ENCODE measurements around the gene PRSS50.
"Not testable (repeated sequence)": the region's sequence is repeated elsewhere in the genome, so short reads cannot be mapped to it uniquely, and the experiment has no call there.

PRSS50 gene, protein sequence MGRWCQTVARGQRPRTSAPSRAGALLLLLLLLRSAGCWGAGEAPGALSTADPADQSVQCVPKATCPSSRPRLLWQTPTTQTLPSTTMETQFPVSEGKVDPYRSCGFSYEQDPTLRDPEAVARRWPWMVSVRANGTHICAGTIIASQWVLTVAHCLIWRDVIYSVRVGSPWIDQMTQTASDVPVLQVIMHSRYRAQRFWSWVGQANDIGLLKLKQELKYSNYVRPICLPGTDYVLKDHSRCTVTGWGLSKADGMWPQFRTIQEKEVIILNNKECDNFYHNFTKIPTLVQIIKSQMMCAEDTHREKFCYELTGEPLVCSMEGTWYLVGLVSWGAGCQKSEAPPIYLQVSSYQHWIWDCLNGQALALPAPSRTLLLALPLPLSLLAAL
- total RNA-seq, result 0 reads per million in 2 donors

DNA sequence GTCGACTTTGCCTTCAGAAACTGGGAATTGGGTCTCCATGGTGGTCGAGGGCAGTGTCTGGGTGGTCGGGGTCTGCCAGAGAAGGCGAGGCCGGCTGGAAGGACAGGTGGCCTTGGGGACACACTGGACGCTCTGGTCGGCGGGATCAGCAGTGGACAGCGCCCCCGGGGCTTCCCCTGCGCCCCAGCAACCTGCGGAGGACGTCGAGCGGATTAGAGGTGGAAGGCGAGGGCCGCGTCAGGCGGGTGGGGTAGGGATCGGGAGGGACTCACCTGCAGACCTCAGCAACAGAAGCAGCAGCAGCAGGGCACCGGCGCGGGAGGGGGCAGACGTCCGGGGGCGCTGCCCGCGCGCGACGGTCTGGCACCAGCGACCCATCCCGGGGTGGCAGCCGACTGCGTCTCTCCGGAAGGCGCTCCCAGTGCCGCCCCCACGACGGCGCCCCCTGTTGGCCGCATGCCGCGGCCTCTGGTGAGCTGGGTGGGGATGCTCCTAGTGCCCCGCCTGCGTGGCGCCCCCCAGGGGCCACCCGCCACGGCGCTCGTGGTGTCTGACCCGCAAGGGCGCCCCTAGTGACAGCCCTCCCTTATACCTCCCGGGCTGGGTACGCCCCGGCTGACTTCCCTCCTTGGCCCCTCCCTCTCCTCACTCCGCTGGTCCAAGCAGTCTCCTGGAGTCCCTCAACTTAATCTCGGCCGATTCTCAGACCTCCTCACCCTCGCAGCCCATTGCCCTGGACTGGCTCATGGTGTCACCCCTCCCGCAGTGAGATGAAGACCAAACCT, at the start of gene PRSS50:
TSS of gene PRSS50 (minus strand) at position 423 of the 785 bp plus-strand sequence. CDS start at position 378, 45 bp downstream.
- no peak for DNase-seq

GRCh38 chr3:46764206-46764605, 46.5 kb upstream of the PRSS50 start:
- no peak for DNase-seq

GRCh38 chr3:46763178-46763577, 45.5 kb upstream of the PRSS50 start:
- no peak for DNase-seq

DNA sequence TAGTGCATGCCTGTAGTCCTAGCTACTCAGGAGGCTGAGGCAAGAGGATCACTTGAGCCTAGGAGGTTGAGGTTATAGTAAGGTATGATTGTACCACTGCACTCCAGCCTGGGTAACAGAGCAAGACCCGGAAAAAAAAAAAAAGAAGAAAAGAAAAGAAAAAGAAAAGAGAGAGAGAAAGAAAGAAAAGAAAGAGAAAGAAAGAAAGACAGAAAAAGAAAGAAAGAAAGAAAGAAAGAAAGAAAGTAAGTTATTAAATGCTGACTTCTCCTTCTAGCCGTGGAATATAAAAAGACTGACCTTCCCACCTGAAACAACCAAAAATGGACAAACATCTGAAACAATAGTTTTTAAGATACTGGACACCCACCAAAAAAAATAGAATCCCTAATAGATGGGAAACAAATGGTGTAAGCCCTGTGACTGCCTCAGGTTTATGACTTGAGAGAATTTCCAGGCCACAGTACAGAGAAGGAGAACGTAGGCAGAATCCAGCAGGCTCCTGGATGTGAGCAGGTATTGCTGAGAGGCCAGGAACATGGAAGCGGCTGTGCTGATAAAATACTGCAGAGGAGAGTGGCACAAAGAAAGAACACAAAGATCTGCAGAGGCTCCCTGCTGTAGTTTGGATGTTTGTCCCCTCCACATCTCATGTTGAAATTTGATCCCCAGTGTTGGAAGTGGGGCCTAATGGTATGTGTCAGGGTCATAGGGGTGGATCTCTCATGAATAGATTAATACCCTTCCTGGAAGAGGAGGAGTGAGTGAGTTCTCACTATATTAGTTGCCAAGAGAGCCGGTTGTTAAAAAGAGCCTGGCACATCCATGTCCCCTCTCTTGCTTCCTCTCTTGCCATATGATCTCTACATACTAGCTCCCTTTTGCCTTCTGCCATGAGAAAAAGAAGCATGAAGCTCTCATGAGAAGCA, 41.8 kb upstream of the PRSS50 start:
- no peak for DNase-seq

DNA sequence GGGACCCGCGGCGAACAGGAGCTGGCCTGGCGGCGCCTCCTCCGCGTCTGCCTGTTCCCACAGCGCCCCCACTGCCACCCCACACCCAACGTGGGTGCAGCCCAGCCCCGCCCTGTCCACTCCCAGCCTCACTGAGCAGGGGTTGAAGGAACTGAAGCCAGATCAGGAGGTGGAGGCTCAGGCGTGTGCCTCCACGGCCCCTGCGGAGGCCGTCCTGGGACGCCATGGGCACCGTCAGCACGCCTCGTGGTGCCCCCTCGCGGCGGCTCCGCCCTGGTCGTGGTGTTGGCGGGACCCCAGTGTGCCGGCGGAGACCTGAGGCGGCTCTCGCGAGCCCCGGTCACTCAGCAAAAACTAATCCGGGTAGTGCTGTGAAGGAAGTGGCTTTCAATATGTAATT, 39.0 kb upstream of the PRSS50 start:
- DNase-seq, result no peak

- no peak for DNase-seq
Measured at GRCh38 chr3:46755646-46756045, 38.0 kb upstream of the PRSS50 start.

GRCh38 chr3:46753127-46753526, 35.5 kb upstream of the PRSS50 start:
- not testable (repeated sequence) for DNase-seq

GRCh38 chr3:46750555-46751038, 32.9 kb upstream of the PRSS50 start:
- DNase-seq, result no peak

- DNase-seq, result no peak
Measured at GRCh38 chr3:46749129-46749528, 31.5 kb upstream of the PRSS50 start.

DNA sequence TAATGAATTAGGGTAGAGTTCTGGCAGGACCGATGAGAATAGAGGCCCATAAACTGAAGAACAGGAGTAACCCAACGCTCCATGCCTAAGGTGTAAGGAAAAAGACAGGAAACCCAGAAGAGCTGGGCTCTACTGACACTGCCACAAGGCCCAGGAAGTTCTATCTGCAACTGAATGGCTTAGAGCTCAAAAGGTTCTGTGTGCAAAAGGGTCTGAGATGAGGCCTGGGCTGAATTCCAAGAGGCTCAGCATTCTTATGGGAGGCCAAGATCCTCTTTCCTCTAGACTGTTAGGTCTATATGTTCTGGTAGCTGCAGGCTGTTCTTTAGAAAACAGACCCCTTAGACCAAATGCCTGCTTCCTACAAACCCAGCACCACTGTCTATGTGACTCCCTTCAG, 30.5 kb upstream of the PRSS50 start:
- DNase-seq, result no peak

DNA sequence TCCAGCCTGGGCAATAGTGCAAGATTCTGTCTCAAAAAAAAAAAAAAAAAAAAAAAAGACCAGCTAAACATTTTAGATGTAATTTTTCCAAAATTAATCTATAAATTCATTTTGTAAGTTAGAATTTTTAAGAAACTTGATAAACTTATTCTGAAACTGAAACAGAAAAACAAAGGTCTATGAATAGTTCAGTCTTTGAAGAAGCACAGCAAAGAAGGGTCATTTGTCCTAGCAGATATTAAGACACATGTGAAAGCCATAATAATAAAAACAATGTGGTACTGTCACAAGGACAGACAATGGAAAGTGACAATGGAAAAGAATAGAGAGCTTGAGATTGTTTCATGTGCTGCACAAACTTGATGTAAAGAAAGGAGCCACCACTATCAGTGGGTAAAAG, 29.0 kb upstream of the PRSS50 start:
- DNase-seq, result no peak

DNA sequence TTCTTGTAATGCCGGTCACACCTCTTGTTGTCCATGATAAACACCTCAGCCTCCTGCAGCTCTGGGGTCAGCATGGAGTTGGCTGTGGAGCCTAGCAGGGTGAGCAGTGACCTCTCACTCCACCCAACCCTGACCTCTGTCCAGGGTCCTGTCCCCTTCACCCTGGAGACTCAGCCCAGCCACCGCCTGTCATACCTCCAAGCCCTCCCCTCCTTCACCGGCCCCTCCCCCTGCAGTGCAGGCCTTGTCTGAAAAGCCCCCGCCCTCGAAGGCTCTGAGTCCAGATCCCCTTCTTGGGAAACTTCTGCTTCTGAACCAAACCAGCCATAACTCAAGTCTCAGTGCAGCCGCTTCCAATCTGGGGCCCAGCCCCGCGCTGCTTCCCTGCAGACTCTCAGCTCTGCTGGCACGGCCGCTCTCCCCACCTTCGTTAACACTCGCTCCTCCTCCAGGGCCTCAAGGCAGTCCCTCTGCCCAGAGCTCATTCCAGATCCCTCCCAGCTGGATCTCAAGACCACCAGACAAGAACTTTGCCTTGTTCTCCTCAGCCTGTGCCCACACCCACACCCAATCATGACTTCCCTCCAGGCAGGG, 25.4 kb upstream of the PRSS50 start:
- DNase-seq, result no peak

DNA sequence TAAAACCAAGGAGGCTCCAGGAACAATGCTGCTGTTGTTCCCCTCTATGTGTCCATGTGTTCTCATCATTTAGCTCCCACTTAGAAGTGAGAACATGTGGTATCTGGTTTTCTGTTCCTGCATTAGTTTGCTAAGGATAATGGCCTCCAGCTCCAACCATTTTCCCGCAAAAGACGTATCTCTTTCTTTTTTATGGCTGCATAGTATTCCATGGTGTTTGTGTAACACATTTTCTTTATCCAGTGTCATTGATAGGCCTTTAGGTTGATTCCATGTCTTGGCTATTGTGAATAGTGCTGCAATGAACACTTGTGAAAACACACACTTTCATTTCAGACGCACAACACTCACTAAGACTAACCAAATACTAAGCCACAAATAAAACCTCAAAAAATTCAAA, 21.9 kb upstream of the PRSS50 start:
- DNase-seq, result not testable (repeated sequence)

DNA sequence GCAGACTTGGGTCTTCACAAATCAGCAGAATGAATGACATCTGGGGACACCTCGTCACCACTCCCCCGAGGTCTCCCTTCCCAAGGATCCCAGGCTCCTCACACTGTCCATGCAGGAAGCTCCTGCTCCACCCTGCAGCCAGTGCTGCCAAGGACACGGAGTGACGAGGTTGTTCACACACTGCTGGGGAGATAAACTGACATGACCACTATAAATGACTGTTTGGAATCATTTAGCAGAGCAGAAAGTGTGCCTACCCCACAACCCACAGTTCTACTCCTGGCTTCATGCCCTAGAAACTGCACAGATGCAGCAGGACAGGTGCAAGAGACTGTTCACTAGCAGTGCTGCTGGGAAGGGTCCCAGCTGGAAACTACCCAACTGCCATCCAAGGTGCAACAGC, 19.7 kb upstream of the PRSS50 start:
- no peak for DNase-seq

DNA sequence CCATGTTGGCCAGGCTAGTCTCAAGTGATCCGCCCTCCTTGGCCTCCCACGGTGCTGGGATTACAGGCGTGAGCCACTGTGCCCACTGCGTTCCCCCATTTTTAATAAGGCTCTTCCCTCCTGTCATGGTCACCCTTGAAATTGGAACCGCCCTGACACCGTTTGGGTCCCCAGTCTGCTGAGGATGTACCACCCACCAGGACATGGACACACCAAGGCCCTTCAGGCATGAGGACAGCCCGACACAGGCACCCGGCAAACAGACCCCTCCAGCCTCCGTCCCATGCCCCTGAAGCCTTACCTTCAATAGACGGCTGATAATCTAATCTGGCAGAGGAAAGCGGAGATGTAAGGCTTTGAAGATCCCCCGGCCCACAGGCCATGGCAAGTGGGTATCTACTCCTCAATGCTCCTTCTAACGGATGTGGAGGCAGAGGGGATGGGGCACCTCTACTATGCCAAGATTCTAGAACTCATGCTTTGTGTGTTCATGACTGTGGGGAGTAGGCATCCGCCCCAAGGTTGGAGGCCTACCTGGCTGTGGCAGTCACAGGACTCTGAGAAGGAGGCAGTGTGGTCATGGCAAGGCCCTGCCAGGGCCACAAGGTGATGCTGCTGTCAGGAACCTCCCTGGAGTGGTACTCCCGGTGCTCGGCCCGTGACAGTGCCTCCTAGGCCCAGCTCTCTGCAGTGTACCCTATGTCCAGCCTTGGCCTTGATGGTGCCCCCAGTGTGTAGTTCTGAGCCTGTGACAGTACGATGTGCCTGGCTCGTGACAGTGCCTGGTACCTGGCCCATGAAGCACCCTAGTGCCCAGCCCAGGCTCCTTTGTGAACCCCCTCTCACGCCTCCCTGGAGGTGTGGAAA, 18.6 kb upstream of the PRSS50 start:
- no peak for DNase-seq

DNA sequence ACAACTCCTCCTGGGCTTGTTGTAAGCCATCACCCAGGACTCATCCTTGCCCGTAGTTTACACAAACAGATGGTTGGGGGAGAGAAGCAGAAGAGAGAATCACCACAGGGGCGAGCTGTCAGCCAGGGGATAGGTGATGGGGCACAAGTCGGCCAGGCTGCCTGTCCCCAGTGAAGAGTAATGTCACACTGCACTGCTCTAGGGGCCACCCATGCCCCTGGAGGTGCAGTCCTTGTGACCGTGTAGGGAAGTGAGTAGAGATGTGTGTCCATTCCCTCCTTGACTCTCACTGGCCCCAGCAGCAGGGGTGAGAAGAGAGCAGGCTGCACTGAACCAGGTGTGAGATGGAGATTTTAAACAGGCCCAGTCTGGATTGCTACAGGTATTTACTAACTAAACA, 17.1 kb upstream of the PRSS50 start:
- DNase-seq, result no peak

DNA sequence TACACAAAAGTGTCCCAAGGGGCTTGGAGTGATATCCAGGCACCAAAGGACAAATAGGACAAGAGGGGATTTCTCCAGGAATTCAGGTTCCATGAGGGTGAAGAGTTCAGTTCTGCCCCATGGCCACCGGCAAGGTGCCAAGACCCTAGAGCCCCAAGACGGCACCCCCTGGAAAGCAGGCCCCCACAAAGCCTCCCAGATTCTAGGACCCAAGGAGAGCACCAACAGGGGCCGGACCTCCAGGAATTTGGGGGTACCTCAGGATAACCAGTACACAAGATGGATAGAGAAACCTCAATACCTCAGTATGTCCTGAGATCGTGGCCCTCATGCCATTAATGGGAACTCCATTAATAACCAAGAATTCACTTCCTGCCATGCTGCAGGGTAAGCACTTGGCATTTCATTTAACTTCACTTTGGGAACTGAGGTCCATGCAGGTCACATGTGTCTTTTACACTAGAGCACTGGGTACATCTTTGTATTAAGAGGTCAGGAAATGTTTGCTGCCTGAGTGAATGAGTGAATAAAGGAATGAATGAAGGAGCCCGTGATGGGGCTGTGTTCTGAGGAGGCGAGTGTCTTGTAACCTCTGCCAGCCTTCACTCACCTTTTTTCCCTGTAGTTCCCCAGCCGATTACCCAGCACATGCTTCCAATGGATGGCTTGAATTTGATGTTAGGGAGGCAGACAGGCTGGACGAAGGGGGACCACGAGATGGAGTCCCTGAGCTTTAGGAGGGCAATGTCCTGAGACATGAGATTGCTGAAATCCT, 15.5 kb upstream of the PRSS50 start:
- DNase-seq, result no peak

GRCh38 chr3:46731795-46732194, 14.1 kb upstream of the PRSS50 start:
- no peak for DNase-seq

- DNase-seq, result no peak
Measured at GRCh38 chr3:46730819-46731218, 13.2 kb upstream of the PRSS50 start.

- DNase-seq, result no peak
Measured at GRCh38 chr3:46729038-46729437, 11.4 kb upstream of the PRSS50 start.

Measured in T-helper 9 cell (primary cell).